ENCODE data around the gene NAA38. TPM values are rescaled to one million over a fixed set of nuclear protein-coding genes. Genes with fewer than 3 reads are reported as not detected.

NAA38 gene
- total RNA-seq, 1 experiment from 2014 or later: 80.8 TPM

GRCh38 chr17:7852919-7853690 lies 4.3 kb downstream of the NAA38 start:
- DNase-seq (ENCODE audit: low read depth): no peak

- DNase-seq (ENCODE audit: low read depth): no peak
These were observed 5.1 kb downstream of the NAA38 start for GRCh38 chr17:7852262-7852670.

GRCh38 chr17:7851438-7852261 lies 5.7 kb downstream of the NAA38 start:
- DNase-seq (ENCODE audit: low read depth): peak; percentile 62

- DNase-seq (ENCODE audit: low read depth): no peak
These were observed 6.5 kb downstream of the NAA38 start for GRCh38 chr17:7850701-7851437.

GRCh38 chr17:7849751-7850504 lies 7.4 kb downstream of the NAA38 start:
- no peak for DNase-seq (ENCODE audit: low read depth)

GRCh38 chr17:7849130-7849750 lies 8.1 kb downstream of the NAA38 start:
- DNase-seq (ENCODE audit: low read depth): no peak

- no peak for DNase-seq (ENCODE audit: low read depth)
These were observed 8.6 kb downstream of the NAA38 start for GRCh38 chr17:7848739-7849129.

- no peak for DNase-seq (ENCODE audit: low read depth)
These were observed 9.2 kb downstream of the NAA38 start for GRCh38 chr17:7848131-7848579.

GRCh38 chr17:7846765-7847661 lies 10.3 kb downstream of the NAA38 start:
- no peak for DNase-seq (ENCODE audit: low read depth)

GRCh38 chr17:7846063-7846735 lies 11.2 kb downstream of the NAA38 start:
- no peak for DNase-seq (ENCODE audit: low read depth)

- DNase-seq (ENCODE audit: low read depth): no peak
These were observed 11.8 kb downstream of the NAA38 start for GRCh38 chr17:7845359-7846062.

- DNase-seq (ENCODE audit: low read depth): peak; percentile 94
These were observed 12.8 kb downstream of the NAA38 start for GRCh38 chr17:7844292-7845154.

GRCh38 chr17:7843536-7844291 lies 13.6 kb downstream of the NAA38 start:
- peak; percentile 71 for DNase-seq (ENCODE audit: low read depth)

- no peak for DNase-seq (ENCODE audit: low read depth)
These were observed 14.2 kb downstream of the NAA38 start for GRCh38 chr17:7843257-7843535.

GRCh38 chr17:7842380-7843256 lies 14.7 kb downstream of the NAA38 start:
- peak; percentile 87 for DNase-seq (ENCODE audit: low read depth)

GRCh38 chr17:7841915-7842379 lies 15.4 kb downstream of the NAA38 start:
- peak; percentile 85 for DNase-seq (ENCODE audit: low read depth)

Data from LHCN-M2 (cell line).